Adrenal gland (tissue), 12 donors: ENCODE data around the gene ABCB11. TPM values are rescaled to one million over a fixed set of nuclear protein-coding genes. Genes with fewer than 3 reads are reported as not detected.

Source experiments
- DNase-seq, 7 donors: peaks; one replicate each; pipeline ENCODE4 v3.0.0-alpha.2; 2019 to 2020
- H3K27ac ChIP-seq, 5 donors: fragments of 200-600 bp; sonication (generic) in 4 of 5; 1 replicate in 3 of 5; 2 replicates in 2 of 5; pipeline versions ENCODE4 v1.5.1 to v1.8.0; 2016 to 2020; ENCODE audit warnings: mild to moderate bottlenecking in 1 of 5
- H3K27me3 ChIP-seq: fragments of 200-600 bp; 2 replicates; pipeline ENCODE4 v1.8.0; 2021
- H3K36me3 ChIP-seq, 2 donors: fragments of 200-600 bp; replicated peaks in 1 of 2; 1 replicate in 1 of 2; 2 replicates in 1 of 2; pipeline versions ENCODE4 v1.5.1 to v1.8.0; 2018 to 2022
- H3K4me1 ChIP-seq, 2 donors: fragments of 200-600 bp; replicated peaks in 1 of 2; 1 replicate in 1 of 2; 2 replicates in 1 of 2; pipeline versions ENCODE4 v1.5.1 to v1.8.0; 2018 to 2021
- H3K4me3 ChIP-seq, 4 donors: fragments of 200-600 bp; sonication (generic) in 3 of 4; one replicate each; pipeline ENCODE4 v1.5.1; 2016 to 2018
- H3K9me3 ChIP-seq, 3 donors: fragments of 200-600 bp; sonication (generic) in 1 of 3; replicated peaks in 1 of 3; 1 replicate in 2 of 3; 2 replicates in 1 of 3; pipeline versions ENCODE4 v1.5.1 to v1.8.0; 2016 to 2021
- POLR2A ChIP-seq, 2 donors: fragments of 450-650 bp; IDR thresholded peaks; one replicate each; pipeline ENCODE4 v1.6.1; 2017; ENCODE audit warnings: antibody characterized with exemption in 2 of 2, mild to moderate bottlenecking in 2 of 2, moderate library complexity in 1 of 2
- WGBS, 4 donors: extraction: QIAGEN DNeasy Blood & Tissue Kit in 2 of 4; methylation state at CpG; one replicate each; pipeline versions ENCODE4 v1.1.5 to v1.1.7; 2013 to 2017; 5-methylcytosine and 5-hydroxymethylcytosine counted together
- intact Hi-C, 2 donors: fragments of 100-400 bp; cut with DNase I; formaldehyde crosslinking; loops; one replicate each; pipeline versions ENCODE4 v1.14.1 to v1.15.0; 2022 to 2023
- polyA plus RNA-seq, 3 donors: library from polyadenylated mRNA; stranded (reverse); fragments of 200-250 nt in 2 of 3; fragments of 350-450 nt in 1 of 3; fragmentation: Illumina TruSeq in 1 of 3; extraction: RNeasy Lipid Tissue Mini Kit (QIAGEN cat#74804) in 1 of 3; gene quantifications; one replicate each; pipeline ENCODE4 v1.2.3, GENCODE V29; 2013 to 2014
- total RNA-seq, 9 donors: library from RNA; depleted of rRNA in 4 of 9; stranded (reverse); fragments of >200 nt in 4 of 9; fragments of 120-200 nt in 1 of 9; fragmentation: NEBNext Ultra II Directional in 1 of 9; extraction: Animal tissue kit (Norgen Biotek cat#: 25700) in 1 of 9; gene quantifications; one replicate each; pipeline versions ENCODE4 v1.1.0 to v1.2.4, GENCODE V29; 2013 to 2023
- TF ChIP-seq, protein P1 (sequence below), 6 experiments: fragments of 450-650 bp in 4 of 6; fragments of 200-600 bp in 2 of 6; sonication (generic) in 1 of 6; IDR thresholded peaks; 1 replicate in 5 of 6; 2 replicates in 1 of 6; pipeline versions ENCODE4 v1.5.1 to v1.8.0; 2016 to 2021; ENCODE audit warnings: antibody characterized with exemption in 6 of 6, mild to moderate bottlenecking in 2 of 6, moderate library complexity in 1 of 6
- donor health status: healthy with polysubstance abuse.
- donor health status: Bipolar disorder and iron deficiency.
- donor health status: DM: yes; HTN: yes; CAD: no.
- donor health status: DM: no; HTN: no; CAD: no.
- donor health status: DM: no; HTN: no; CAD: no.
- donor health status: DM: yes; HTN: yes; CAD: no.

ABCB11 gene
- total and polyA plus RNA-seq, 12 donors = 0.05 to 1.4 (median 0.31) TPM; not detected in 7

DNA sequence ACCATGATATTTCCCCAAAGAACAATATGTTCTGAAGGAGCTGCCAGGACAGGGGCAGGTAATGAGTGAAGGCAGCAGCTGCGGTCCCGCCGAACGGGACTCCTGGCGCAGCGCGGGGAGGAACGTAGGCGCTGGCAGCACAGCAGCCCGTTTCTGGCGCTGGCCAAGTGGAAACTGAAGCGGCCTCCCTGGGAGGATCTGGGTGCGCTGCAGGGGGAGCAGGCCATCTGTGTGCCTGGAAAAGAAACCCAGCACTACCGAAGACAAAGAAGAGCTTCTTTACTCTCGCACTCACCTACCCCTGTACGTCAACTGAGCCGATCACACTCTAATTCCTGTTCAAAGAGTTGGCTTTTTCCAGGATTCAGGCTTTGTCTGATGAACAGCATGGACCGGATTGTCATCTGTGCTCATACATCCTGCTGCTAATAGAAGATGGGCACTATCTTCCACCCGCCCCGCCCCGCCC is 118.2 kb downstream of the ABCB11 start:
- no peak for TF ChIP-seq POLR2A (IDR thresholded peaks at IDR 0.05)
- TF ChIP-seq, protein P1, sequence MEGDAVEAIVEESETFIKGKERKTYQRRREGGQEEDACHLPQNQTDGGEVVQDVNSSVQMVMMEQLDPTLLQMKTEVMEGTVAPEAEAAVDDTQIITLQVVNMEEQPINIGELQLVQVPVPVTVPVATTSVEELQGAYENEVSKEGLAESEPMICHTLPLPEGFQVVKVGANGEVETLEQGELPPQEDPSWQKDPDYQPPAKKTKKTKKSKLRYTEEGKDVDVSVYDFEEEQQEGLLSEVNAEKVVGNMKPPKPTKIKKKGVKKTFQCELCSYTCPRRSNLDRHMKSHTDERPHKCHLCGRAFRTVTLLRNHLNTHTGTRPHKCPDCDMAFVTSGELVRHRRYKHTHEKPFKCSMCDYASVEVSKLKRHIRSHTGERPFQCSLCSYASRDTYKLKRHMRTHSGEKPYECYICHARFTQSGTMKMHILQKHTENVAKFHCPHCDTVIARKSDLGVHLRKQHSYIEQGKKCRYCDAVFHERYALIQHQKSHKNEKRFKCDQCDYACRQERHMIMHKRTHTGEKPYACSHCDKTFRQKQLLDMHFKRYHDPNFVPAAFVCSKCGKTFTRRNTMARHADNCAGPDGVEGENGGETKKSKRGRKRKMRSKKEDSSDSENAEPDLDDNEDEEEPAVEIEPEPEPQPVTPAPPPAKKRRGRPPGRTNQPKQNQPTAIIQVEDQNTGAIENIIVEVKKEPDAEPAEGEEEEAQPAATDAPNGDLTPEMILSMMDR (IDR thresholded peaks at IDR 0.05) = no peak
- Histone ChIP-seq H3K4me1 (no peaks in the 10 kb centered on the region), H3K9me3 (no peaks in the 10 kb centered on the region), H3K36me3 (no peaks in the 10 kb centered on the region), H3K27me3 (no peaks in the 10 kb centered on the region), H3K4me3 (peak overlapping the region in 1 of 4 donors; percentile 24), H3K27ac (peak overlapping the region in 1 of 5 donors; percentile 38)
- DNase-seq = peak in 5 of 7 donors; percentile 14 to 57 (median 18)
- intact Hi-C loops = no loop called here
- 29 to 53% (median 39%) methylated on average over 17 to 21 of the region's 21 CpGs for WGBS, 4 donors

DNA sequence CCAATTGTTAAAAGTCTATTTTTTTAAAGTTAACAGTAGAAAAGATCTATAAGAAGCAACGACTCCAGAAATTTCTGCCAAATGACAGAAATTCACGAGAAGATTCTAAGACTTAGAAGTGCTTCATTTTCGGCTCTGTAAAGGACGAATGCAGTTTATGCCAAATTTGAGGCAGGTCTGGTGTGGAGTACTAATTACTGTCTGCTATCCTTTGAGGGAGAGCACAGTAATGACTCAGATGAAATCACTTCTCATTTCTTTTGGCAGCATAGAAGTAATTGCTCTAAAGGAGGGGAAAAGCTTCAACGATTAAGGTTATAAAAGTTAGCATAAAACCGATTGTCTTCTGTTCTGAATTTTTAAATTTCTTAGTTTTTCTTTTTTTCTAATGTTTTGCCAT is 118.7 kb downstream of the ABCB11 start:
- DNase-seq = no peak
- Histone ChIP-seq H3K4me1 (no peaks in the 10 kb centered on the region), H3K36me3 (no peaks in the 10 kb centered on the region), H3K27ac (peak overlapping the region in 1 of 5 donors; percentile 38), H3K4me3 (peak overlapping the region in 1 of 4 donors; percentile 24), H3K27me3 (no peaks in the 10 kb centered on the region), H3K9me3 (no peaks in the 10 kb centered on the region)
- intact Hi-C loops = no loop called here
- TF ChIP-seq, protein P1 (IDR thresholded peaks at IDR 0.05) = no peak
- no peak for TF ChIP-seq POLR2A (IDR thresholded peaks at IDR 0.05)
- 50 to 59% (median 56%) methylated on average over 6 of the region's 6 CpGs for WGBS, 4 donors

DNA sequence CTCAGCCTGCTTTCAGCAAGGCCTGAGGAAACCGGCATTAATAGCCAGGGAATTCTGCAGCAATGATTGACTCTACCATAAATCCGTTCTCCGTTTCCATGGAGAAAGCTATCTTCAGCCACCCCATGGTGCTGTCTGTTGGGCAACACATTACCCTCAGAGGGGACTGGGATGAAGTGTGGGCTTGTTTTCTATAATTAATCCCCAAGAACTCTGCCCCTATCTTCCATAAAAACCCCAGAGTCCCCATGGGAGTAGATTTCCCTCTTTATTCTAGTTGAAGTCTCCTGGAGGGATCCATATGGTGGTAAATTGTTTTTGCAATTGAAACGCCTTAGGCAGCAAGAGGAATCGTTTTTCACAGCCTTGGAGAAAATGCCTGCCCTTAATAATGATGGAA is 120.8 kb downstream of the ABCB11 start:
- TF ChIP-seq, protein P1 (IDR thresholded peaks at IDR 0.05) = no peak
- TF ChIP-seq POLR2A (IDR thresholded peaks at IDR 0.05) = no peak
- intact Hi-C loops = no loop called here
- Histone ChIP-seq H3K27me3 (no peaks in the 10 kb centered on the region), H3K9me3 (no peaks in the 10 kb centered on the region), H3K4me3 (no peak overlapping the region), H3K4me1 (no peaks in the 10 kb centered on the region), H3K27ac (no peak overlapping the region), H3K36me3 (no peaks in the 10 kb centered on the region)
- 71 to 84% (median 78%) methylated on average over 5 of the region's 5 CpGs for WGBS, 4 donors
- no peak for DNase-seq

DNA sequence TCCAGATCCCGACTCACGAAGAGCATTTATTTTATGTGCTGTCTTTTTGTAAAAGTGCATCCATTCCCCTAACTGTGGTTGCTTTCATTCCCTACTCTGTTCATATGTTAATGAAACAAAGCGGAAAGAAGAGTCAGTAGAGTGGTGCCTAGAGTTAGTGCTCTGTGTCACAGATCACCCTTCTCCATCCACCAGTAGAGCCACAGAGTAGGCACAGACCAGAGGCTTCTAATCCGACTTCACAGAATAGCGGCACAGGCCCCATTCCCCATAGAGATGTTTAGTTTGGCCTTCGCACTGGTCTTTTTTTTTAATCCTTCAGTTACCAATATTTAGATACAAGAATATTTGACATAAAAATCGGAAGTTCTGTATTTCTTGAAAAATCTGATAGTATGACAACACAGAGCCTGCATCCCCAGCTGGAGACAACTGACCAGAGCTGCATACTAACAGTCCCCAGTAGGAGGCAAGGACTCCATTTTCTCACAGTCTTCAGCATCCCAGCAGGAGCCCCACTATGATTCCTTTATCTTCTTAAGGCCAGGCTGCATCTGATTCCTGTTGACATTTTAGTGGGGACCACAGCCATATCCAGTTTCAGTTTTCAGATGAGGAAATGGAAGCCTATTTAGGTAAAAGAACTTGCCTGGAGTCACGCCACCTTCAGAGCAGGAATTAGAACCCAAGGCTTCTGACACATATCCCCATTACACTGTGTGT is 123.0 kb downstream of the ABCB11 start:
- 88 to 92% (median 92%) methylated on average over 8 of the region's 8 CpGs for WGBS, 4 donors
- Histone ChIP-seq H3K27me3 (no peaks in the 10 kb centered on the region), H3K27ac (no peak overlapping the region), H3K9me3 (no peaks in the 10 kb centered on the region), H3K4me1 (no peaks in the 10 kb centered on the region), H3K36me3 (no peaks in the 10 kb centered on the region), H3K4me3 (no peak overlapping the region)
- no peak for DNase-seq
- intact Hi-C loops = no loop called here
- TF ChIP-seq POLR2A (IDR thresholded peaks at IDR 0.05) = no peak
- TF ChIP-seq, protein P1 (IDR thresholded peaks at IDR 0.05) = no peak
